NCI-H1694 treated with DMSO at 0.1 percent for 48 hours (cell line): ENCODE data around the gene RAB11FIP3.

ENCODE experiments used
- DNase-seq: peaks from one replicate; lab custom pipeline; 2025; lab: John Stamatoyannopoulos, UW

RAB11FIP3 gene

GRCh38 chr16:519425-519824 is 94.0 kb downstream of the RAB11FIP3 start:
- DNase-seq: no peak

DNA sequence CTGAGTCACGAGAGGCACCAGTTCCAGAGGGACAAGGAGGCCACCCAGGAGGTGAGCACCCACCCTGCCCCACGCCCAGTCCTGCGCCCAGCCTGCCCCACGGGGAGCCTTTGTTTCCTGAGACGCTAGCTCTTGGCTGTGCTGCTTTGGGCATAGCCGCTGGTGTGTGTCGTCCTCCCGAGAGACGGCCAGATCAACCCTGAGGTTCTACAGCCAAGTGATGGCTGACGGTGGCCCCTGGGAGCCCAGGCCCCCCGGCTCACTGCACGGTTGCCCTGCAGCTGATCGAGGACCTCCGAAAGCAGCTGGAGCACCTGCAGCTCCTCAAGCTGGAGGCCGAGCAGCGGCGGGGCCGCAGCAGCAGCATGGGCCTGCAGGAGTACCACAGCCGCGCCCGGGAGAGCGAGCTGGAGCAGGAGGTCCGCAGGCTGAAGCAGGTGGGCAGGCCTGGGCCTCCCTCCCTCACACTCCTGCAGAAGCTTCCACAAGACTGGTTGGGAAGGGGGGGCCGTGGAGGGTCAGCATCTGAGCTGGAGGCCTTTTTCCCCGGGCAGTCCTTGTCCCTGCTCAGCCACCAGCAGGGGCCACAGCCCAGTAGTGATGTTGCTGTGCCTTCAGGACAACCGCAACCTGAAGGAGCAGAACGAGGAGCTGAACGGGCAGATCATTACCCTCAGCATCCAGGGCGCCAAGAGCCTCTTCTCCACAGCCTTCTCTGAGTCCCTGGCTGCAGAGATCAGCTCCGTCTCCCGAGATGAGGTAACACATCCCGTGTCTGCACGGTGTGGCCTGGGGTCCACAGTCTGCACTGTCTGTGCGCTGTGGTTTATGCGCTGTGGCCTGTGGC is 94.6 kb downstream of the RAB11FIP3 start:
- no peak for DNase-seq

DNA sequence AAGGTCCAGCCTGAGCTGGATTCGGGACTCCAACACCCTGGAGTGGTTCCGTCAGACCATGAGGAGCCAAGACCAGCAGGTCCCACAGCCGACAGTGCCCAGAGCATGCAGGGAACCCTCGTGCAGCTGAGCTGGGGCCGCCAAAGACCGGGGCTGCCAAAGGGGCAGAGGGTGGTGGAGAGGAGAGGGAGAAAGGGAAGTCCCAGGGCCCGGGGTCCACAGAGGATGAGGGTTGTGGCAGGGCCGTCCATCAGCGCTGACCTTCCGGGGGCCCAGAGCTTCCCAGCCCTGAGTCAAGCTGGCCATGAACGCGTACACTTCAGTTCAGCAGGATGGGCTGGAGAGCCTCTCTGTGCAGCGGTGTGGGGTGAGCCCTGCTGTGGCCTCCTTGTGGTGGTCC is 95.4 kb downstream of the RAB11FIP3 start:
- no peak for DNase-seq

DNA sequence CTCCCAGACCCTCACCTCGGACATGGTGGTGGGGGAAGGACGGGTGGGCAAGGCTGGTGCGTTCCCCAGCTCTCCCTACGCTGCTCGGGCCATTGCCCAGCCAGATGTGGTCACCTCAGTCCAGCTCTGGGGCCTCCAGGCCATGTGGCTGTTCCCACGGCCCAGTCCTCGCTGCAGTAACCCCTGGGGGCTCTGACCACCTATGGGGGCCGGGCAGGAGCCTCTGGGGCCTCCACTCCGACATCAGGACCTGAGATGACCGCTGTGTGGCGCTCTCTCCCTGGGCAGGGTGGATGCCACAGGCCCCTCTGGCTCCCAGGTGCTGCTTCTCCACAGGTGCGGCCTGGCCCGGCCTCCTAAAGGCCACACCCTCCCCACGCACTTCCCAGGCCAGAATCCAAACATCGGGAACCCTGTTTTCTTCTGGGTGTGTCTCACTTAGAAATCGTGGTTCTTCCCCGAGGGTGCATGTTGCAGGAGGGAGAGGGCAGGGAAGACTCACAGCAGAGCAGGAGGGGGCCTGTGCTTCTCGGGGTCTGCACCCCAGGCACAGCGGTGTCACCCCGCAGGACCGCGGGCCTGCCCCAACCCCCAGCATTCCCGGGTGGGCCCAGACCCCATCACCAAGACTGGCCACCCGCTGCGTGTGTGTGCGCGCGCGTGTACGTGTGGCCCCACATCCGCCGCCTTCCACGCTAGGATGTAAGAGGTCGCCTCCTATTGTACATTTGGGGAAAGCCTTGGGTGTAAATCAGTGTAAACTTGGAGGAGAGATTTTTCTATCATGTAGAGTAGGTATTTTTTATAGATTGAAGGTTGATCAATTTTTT is 96.1 kb downstream of the RAB11FIP3 start:
- no peak for DNase-seq

GRCh38 chr16:522320-523096 is 97.1 kb downstream of the RAB11FIP3 start:
- no peak for DNase-seq

- DNase-seq: no peak
Observed at GRCh38 chr16:523097-523741, 97.8 kb downstream of the RAB11FIP3 start.

DNA sequence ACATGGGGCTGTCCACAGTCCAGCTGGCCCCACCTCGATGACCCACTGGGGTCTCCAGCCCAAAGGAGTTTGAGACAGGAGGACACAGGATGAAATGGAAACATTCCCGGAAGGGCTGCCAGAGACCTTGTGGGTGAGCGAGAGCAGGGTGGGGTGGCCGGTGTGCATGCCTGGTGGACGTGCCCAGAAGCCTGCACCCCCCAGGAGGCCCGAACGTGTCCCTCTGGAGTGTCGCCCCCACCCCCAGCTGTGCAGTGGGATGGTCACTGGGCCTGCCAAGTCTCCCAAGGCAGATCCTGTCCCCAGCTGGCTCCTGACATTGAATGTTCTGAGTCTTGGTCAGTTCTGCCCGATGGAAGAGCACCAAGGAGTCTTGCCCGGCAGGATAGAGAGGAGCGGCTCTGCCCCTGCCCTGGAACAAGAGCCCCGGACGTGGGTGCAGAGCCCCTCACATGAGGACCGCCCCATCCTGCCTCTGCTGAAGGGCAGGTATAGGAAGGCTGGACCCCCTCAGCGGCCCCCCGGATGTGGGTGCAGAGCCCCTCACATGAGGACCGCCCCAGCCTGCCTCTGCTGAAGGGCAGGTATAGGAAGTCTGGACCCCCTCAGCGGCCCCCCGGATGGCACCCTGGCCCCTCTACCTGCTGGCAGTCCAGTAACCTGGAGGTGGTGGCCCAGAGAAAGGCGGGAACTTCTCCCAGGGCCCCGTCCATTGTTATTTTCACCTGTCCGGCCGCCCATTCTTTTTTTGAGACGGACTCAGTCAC is 99.0 kb downstream of the RAB11FIP3 start:
- no peak for DNase-seq

GRCh38 chr16:525123-525519 is 99.7 kb downstream of the RAB11FIP3 start:
- DNase-seq: no peak

DNA sequence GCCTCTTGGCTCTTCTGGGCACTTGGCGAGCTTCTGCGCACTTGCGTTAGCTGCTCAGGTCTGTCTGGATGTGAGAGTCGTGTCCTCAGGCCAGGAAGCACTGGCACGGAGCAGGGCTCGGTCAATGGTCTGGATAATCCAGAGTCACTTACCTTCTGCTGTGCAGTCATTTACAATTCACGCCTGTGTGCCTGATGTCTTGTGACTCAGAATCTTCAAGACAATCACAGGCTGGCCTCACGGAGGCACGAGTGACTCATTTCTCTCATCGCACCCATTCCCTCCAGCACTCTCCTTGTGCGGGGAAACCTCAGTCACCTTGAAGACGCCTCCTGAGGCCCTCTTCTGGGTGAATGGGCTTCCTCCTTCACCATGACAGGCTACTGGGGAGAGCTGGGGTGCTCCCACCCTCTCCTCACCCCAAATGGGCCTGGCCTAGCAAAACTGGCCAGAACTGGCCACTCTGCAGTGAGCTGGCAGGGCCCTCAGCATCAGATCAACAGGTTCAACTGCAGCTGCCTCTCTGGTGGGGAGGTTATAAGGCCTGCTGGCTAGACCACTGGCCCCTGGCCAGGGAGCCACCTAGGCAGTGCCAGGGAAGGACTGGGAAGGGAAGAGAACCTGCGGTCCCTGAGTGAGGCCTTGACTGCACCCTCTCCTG is 100.2 kb downstream of the RAB11FIP3 start:
- no peak for DNase-seq

DNA sequence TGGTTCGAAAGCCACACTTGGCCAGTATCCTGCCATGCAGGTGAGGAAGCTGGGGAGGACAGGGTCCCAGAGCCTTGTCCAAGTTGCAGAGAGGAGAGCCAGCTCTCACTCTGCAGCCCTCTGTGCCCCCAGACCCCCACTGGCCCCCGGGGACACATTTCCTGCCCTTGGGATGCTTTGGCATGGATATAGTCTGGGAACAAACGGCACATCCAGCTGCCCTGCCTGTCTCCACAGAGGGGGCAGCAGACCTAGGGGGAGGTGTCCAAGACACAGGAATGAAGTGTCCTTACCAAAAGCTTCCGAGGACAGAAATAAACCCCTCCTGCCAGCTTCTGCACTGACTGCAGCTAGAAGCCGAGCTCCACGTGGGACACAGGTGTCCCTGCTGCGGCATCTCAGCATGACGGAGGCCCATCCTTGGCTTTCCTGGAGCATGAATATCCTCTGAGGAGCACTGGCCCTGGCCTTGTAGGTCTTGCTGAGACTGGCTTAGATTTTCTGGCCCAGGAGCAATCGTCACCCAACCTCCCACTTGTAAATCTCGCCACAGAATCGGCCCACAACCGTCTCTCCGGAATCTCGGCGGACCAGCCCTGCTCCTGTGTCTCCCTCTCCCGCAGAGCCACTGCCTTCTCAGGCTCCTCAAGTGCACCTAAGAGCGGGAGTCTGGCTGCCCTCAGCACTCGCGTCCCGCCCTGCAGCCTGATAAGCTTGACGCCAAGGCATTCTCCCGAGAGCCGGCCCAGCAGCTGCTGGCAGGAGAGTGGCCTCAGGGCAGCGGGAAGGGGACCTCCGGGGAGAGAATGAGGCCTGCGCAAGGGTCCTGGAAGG is 100.9 kb downstream of the RAB11FIP3 start:
- DNase-seq: no peak

- DNase-seq: peak; percentile 66
Observed at GRCh38 chr16:527015-527903, 101.8 kb downstream of the RAB11FIP3 start, which contains the start of gene CAPN15. CAPN15 (plus strand) TSS chr16:527712; CDS start chr16:546839, 19,127 bp downstream.

- DNase-seq: no peak
Observed at GRCh38 chr16:528111-529011, 102.9 kb downstream of the RAB11FIP3 start.

DNA sequence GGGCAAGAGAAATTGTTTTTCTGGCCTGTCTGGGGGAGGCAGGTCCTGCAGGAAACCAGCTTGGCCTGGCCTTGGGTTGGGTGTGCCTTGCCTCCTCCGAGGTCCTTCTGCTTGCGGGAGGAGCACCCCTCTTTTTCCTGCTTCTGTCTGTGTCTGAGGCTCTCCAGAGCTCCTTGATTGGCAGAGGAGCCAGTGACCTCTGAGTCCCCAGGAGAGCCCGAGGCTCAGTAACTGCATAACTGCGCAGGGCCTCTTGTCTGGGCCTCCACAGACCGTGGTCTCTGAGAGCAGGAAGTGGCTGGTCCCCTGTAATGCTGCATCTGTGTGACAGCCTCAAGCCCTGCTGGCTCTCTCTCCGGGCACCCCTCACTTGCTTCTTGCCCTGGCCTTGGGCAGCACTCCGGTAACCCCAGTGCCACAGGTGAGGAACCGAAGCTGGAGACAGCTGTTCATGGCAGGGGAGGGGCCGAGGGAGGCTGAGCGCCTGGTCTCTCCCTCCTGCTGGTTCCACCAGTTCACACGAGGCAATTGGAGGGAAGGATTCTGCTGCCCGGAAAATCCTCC is 103.6 kb downstream of the RAB11FIP3 start:
- DNase-seq: no peak

- no peak for DNase-seq
Observed at GRCh38 chr16:530111-530817, 104.8 kb downstream of the RAB11FIP3 start.

- DNase-seq: no peak
Observed at GRCh38 chr16:531494-532125, 106.2 kb downstream of the RAB11FIP3 start.
